Measurements from ENCODE around the gene OR4A16. TPM values are rescaled to one million over a fixed set of nuclear protein-coding genes. Genes with fewer than 3 reads are reported as not detected.

The OR4A16 gene
- total RNA-seq, result not detected

- H3K36me3 ChIP-seq, result no peaks in the 10 kb centered on the region
- H3K4me1 ChIP-seq, result no peaks in the 10 kb centered on the region
- no peaks in the 10 kb centered on the region for H3K27me3 ChIP-seq
- DNase-seq (ENCODE audit: low spot score in 2 of 2), result no peak
- no peak within 1 kb of the TSS for H3K4me3 ChIP-seq
- WGBS, result 83% methylated on average over 3 of the region's 3 CpGs
- H3K9me3 ChIP-seq, result peaks cover 4% of the 10 kb centered on the region
- H3K27ac ChIP-seq, result no peak within 1 kb of the TSS
- TF ChIP-seq EP300 (IDR thresholded peaks at IDR 0.05) (no peak), POLR2A (IDR thresholded peaks at IDR 0.05) (no peak), POLR2AphosphoS5 (IDR thresholded peaks at IDR 0.05) (no peak)
- TF ChIP-seq, protein P1, sequence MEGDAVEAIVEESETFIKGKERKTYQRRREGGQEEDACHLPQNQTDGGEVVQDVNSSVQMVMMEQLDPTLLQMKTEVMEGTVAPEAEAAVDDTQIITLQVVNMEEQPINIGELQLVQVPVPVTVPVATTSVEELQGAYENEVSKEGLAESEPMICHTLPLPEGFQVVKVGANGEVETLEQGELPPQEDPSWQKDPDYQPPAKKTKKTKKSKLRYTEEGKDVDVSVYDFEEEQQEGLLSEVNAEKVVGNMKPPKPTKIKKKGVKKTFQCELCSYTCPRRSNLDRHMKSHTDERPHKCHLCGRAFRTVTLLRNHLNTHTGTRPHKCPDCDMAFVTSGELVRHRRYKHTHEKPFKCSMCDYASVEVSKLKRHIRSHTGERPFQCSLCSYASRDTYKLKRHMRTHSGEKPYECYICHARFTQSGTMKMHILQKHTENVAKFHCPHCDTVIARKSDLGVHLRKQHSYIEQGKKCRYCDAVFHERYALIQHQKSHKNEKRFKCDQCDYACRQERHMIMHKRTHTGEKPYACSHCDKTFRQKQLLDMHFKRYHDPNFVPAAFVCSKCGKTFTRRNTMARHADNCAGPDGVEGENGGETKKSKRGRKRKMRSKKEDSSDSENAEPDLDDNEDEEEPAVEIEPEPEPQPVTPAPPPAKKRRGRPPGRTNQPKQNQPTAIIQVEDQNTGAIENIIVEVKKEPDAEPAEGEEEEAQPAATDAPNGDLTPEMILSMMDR (IDR thresholded peaks at IDR 0.05), result no peak
Measured at GRCh38 chr11:55342901-55343300, at the start of gene OR4A16. Gene OR4A16, plus strand, starts transcription at chr11:55343201. Its CDS starts 0 bp downstream, at chr11:55343201.

DNA sequence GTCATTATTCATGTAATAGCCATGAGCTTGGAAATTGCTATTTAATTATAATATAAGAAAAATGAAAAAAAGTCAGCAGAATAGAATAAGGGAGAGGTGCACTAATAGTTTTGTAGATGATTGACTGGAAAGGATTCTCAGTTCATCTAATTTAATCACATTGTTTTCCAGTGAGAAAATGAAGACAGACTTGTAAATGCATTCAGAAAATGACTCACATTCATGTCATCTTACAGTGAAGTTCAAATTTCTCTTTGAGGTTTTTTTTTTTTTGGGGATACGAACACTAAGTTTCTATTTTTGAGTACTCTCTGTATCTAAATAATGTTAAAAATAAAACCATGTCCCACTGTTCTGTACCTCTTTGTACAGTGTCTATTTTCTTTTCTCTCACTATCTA lies 18.5 kb upstream of the OR4A16 start:
- Histone ChIP-seq H3K4me1 (no peaks in the 10 kb centered on the region), H3K36me3 (no peaks in the 10 kb centered on the region), H3K27ac (no peak overlapping the region), H3K4me3 (no peak overlapping the region), H3K27me3 (no peaks in the 10 kb centered on the region), H3K9me3 (peaks cover 6% of the 10 kb centered on the region)
- TF ChIP-seq EP300 (IDR thresholded peaks at IDR 0.05), result no peak
- TF ChIP-seq, protein P1 (IDR thresholded peaks at IDR 0.05), result no peak
- TF ChIP-seq POLR2AphosphoS5 (IDR thresholded peaks at IDR 0.05), result no peak
- no peak for TF ChIP-seq POLR2A (IDR thresholded peaks at IDR 0.05)
- no peak for DNase-seq (ENCODE audit: low spot score in 2 of 2)
- WGBS, result 83% methylated on average over 1 of the region's 1 CpG

DNA sequence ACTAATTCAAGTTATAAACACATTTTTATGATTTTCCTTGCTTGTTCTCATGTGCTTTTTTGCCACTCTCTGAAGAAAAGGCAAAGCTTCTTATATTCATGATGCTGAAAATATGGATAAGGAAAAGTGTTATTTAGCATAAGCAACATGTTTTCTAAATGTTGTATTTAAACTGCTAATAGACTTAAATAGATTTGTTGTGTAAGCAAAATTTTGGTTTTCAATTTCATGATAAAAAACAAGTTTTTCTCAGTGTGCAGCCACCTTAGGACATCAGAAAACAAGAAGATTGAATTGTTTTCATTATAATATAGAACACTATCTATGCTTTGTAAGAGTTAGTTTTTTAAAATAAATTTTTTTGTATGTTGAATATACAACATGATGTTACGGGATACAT lies 2.3 kb downstream of the OR4A16 start:
- H3K9me3 ChIP-seq, result peaks cover 8% of the 10 kb centered on the region
- no peaks in the 10 kb centered on the region for H3K4me1 ChIP-seq
- WGBS, result 90% methylated on average over 1 of the region's 1 CpG
- H3K36me3 ChIP-seq, result no peaks in the 10 kb centered on the region
- no peak overlapping the region for H3K4me3 ChIP-seq
- DNase-seq (ENCODE audit: low spot score in 2 of 2), result no peak
- no peak for TF ChIP-seq POLR2A (IDR thresholded peaks at IDR 0.05)
- TF ChIP-seq EP300 (IDR thresholded peaks at IDR 0.05), result no peak
- no peaks in the 10 kb centered on the region for H3K27me3 ChIP-seq
- H3K27ac ChIP-seq, result no peak overlapping the region

DNA sequence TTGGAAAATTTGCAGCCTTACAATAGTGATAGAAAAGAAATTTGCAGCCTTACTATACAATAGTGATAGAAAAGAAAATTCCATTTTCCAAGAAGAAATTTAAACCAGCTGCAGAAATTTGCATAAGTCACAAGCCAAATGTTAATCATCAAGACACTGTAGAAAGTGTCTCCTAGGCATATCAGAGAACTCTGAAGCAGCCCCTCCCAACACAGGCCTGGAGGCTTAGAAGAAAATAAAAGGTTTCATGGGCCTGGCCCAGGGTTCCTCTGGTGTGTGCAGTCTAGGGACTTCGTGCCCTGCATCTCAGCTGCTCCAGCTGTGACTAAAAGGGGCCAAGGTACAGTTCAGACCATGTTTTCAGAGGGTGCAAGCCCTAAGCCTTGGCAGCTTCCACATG lies 6.0 kb downstream of the OR4A16 start:
- no peak overlapping the region for H3K4me3 ChIP-seq
- H3K4me1 ChIP-seq, result no peaks in the 10 kb centered on the region
- 33% methylated on average over 1 of the region's 1 CpG for WGBS
- H3K9me3 ChIP-seq, result peaks cover 14% of the 10 kb centered on the region
- no peak for DNase-seq (ENCODE audit: low spot score in 2 of 2)
- no peak overlapping the region for H3K27ac ChIP-seq
- no peaks in the 10 kb centered on the region for H3K36me3 ChIP-seq
- H3K27me3 ChIP-seq, result no peaks in the 10 kb centered on the region
- TF ChIP-seq, protein P1 (IDR thresholded peaks at IDR 0.05), result no peak
- TF ChIP-seq POLR2A (IDR thresholded peaks at IDR 0.05), result no peak
- no peak for TF ChIP-seq EP300 (IDR thresholded peaks at IDR 0.05)
- no peak for TF ChIP-seq POLR2AphosphoS5 (IDR thresholded peaks at IDR 0.05)

GRCh38 chr11:55357560-55358184 lies 14.7 kb downstream of the OR4A16 start:
- no peak overlapping the region for H3K4me3 ChIP-seq
- no peaks in the 10 kb centered on the region for H3K27me3 ChIP-seq
- H3K9me3 ChIP-seq, result peaks cover 8% of the 10 kb centered on the region
- TF ChIP-seq EP300 (IDR thresholded peaks at IDR 0.05), result no peak
- TF ChIP-seq POLR2AphosphoS5 (IDR thresholded peaks at IDR 0.05), result no peak
- no peak for TF ChIP-seq POLR2A (IDR thresholded peaks at IDR 0.05)
- TF ChIP-seq, protein P1 (IDR thresholded peaks at IDR 0.05), result no peak
- H3K36me3 ChIP-seq, result no peaks in the 10 kb centered on the region
- WGBS, result 20% methylated on average over 1 of the region's 1 CpG
- no peak for DNase-seq (ENCODE audit: low spot score in 2 of 2)
- no peaks in the 10 kb centered on the region for H3K4me1 ChIP-seq
- no peak overlapping the region for H3K27ac ChIP-seq

GRCh38 chr11:55367674-55368073 lies 24.7 kb downstream of the OR4A16 start, which contains the start of gene OR4A15:
Gene OR4A15, plus strand, starts transcription at chr11:55367974. Its CDS starts 0 bp downstream, at chr11:55367974.
- DNase-seq (ENCODE audit: low spot score in 2 of 2), result no peak
- 59% methylated on average over 4 of the region's 4 CpGs for WGBS
- Histone ChIP-seq H3K4me3 (no peak within 1 kb of the TSS), H3K36me3 (no peaks in the 10 kb centered on the region), H3K9me3 (peaks cover 8% of the 10 kb centered on the region), H3K27me3 (no peaks in the 10 kb centered on the region), H3K4me1 (no peaks in the 10 kb centered on the region), H3K27ac (no peak within 1 kb of the TSS)
- TF ChIP-seq POLR2AphosphoS5 (IDR thresholded peaks at IDR 0.05) (no peak), EP300 (IDR thresholded peaks at IDR 0.05) (no peak), POLR2A (IDR thresholded peaks at IDR 0.05) (no peak)

Other genes with a start within 250 kb of the OR4A16 start
- gene TRIM48, start 81.0 kb upstream of the OR4A16 start, total RNA-seq, result not detected
- not detected for gene OR4A15, start 24.8 kb downstream of the OR4A16 start, total RNA-seq
- not detected for gene OR4C15, start 211.3 kb downstream of the OR4A16 start, total RNA-seq
- not detected for gene OR4C16, start 228.9 kb downstream of the OR4A16 start, total RNA-seq

All from suprapubic skin (tissue), 4 donors.